Measurements from ENCODE around the gene SLC41A1. TPM values are rescaled to one million over a fixed set of nuclear protein-coding genes. Genes with fewer than 3 reads are reported as not detected.

The SLC41A1 gene
- total RNA-seq, 1 donor from 2014 or later, result 22.4 TPM

DNA sequence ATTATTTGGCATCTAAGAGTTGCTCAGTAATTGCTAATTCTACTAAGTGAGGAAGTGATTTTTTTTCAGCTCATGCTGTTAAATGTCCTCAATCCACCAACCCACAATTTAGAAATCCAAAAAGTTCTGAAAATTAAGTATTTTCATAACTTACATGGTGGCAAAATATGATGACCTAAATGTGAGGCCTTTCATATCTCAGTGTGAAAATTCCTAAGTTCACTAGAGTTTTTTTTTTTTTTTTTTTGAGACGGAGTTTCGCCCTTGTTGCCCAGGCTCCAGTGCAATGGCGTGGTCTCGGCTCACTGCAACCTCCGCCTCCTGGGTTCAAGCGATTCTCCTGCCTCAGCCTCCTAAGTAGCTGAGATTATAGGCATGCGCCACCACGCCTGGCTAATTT, 68.6 kb downstream of the SLC41A1 start:
- Histone ChIP-seq H3K27me3 (ENCODE audit: insufficient read depth, low read length) (no peaks in the 10 kb centered on the region), H2AFZ (ENCODE audit: low read depth, low read length) (no peak overlapping the region), H3K9me3 (ENCODE audit: insufficient read depth, low read depth, low read length) (no peaks in the 10 kb centered on the region), H4K20me1 (ENCODE audit: insufficient read depth, low read length) (peaks cover 85% of the 10 kb centered on the region), H3K4me3 (ENCODE audit: insufficient read depth, low read depth, low read length) (no peak overlapping the region), H3K4me2 (ENCODE audit: low read length) (no peak overlapping the region), H3K4me1 (ENCODE audit: insufficient read depth, low read length) (peaks cover 13% of the 10 kb centered on the region), H3K27ac (ENCODE audit: low read depth, low read length) (no peak overlapping the region), H3K9ac (ENCODE audit: low read length) (no peak overlapping the region), H3K79me2 (ENCODE audit: insufficient read depth, low read length) (peaks cover 98% of the 10 kb centered on the region), H3K36me3 (ENCODE audit: insufficient read depth, low read length) (peaks cover 2% of the 10 kb centered on the region)
- no peak for TF ChIP-seq CTCF (IDR thresholded peaks at IDR 0.05; ENCODE audit: insufficient read depth, low read depth, low read length)
- TF ChIP-seq EZH2 (IDR thresholded peaks at IDR 0.05; ENCODE audit: insufficient read depth, low read length), result no peak
- H3K27me3 Mint-ChIP-seq (ENCODE audit: low read depth, unreplicated experiment), result no peaks in the 10 kb centered on the region
- H3K4me3 Mint-ChIP-seq (ENCODE audit: unreplicated experiment), result no peak overlapping the region
- FAIRE-seq (no peak), DNase-seq (ENCODE audit: low read depth) (no peak)
- H3K27ac Mint-ChIP-seq (ENCODE audit: unreplicated experiment), result no peak overlapping the region
- no peaks in the 10 kb centered on the region for H3K36me3 Mint-ChIP-seq (ENCODE audit: low read depth, unreplicated experiment)
- H3K9me3 Mint-ChIP-seq (ENCODE audit: unreplicated experiment), result no peaks in the 10 kb centered on the region
- peaks cover 17% of the 10 kb centered on the region for H3K4me1 Mint-ChIP-seq (ENCODE audit: low read depth, unreplicated experiment)

DNA sequence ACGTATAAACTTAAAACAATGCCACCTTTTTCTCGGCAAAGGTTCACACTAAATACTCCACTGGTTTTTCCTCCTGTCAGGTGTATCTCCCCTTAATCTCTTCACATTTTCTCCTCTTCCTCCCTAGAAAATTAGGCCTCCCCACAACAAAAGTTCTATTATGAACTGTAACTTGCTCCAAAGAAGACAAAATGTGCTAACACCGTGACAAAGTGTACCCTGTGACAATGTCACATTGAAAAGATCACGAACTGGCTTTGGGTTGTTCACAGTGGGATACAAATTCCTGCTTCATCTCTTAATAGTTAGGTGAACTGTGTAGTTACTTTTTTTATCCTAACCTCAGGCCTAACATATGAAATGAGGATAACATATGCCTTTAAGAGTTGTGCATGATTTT, 69.0 kb downstream of the SLC41A1 start:
- Histone ChIP-seq H3K4me1 (ENCODE audit: insufficient read depth, low read length) (peaks cover 13% of the 10 kb centered on the region), H2AFZ (ENCODE audit: low read depth, low read length) (no peak overlapping the region), H3K9me3 (ENCODE audit: insufficient read depth, low read depth, low read length) (no peaks in the 10 kb centered on the region), H4K20me1 (ENCODE audit: insufficient read depth, low read length) (peaks cover 88% of the 10 kb centered on the region), H3K9ac (ENCODE audit: low read length) (no peak overlapping the region), H3K4me3 (ENCODE audit: insufficient read depth, low read depth, low read length) (no peak overlapping the region), H3K4me2 (ENCODE audit: low read length) (no peak overlapping the region), H3K36me3 (ENCODE audit: insufficient read depth, low read length) (peaks cover 2% of the 10 kb centered on the region), H3K79me2 (ENCODE audit: insufficient read depth, low read length) (peaks cover 98% of the 10 kb centered on the region), H3K27me3 (ENCODE audit: insufficient read depth, low read length) (no peaks in the 10 kb centered on the region), H3K27ac (ENCODE audit: low read depth, low read length) (no peak overlapping the region)
- DNase-seq (ENCODE audit: low read depth) (no peak), FAIRE-seq (no peak)
- H3K4me1 Mint-ChIP-seq (ENCODE audit: low read depth, unreplicated experiment), result peaks cover 19% of the 10 kb centered on the region
- TF ChIP-seq CTCF (IDR thresholded peaks at IDR 0.05; ENCODE audit: insufficient read depth, low read depth, low read length) (no peak), EZH2 (IDR thresholded peaks at IDR 0.05; ENCODE audit: insufficient read depth, low read length) (no peak)
- H3K36me3 Mint-ChIP-seq (ENCODE audit: low read depth, unreplicated experiment), result no peaks in the 10 kb centered on the region
- H3K27me3 Mint-ChIP-seq (ENCODE audit: low read depth, unreplicated experiment), result no peaks in the 10 kb centered on the region
- H3K9me3 Mint-ChIP-seq (ENCODE audit: unreplicated experiment), result no peaks in the 10 kb centered on the region
- H3K27ac Mint-ChIP-seq (ENCODE audit: unreplicated experiment), result no peak overlapping the region
- H3K4me3 Mint-ChIP-seq (ENCODE audit: unreplicated experiment), result no peak overlapping the region

DNA sequence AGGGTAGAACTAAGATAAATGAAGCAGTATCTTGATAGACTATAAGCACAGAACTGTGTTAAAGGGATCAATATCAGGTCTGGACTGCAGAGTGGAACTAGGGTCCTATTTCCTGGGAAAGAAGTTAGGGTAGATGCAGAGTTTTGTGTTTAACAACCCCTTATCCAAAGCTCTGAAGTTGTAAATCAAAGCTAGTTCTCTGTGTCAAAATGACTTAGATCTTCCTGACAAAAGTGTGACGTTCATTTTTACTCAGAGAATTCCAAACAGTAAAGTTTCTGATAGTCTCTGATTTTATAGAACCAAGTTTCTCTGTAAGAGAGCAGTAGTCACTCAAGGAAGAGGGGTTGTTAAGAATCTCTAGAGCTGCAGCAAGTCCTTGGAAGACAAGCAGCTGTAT, 71.3 kb downstream of the SLC41A1 start:
- Mint-ChIP-seq H3K4me1 (ENCODE audit: low read depth, unreplicated experiment) (peaks cover 15% of the 10 kb centered on the region), H3K9me3 (ENCODE audit: unreplicated experiment) (no peaks in the 10 kb centered on the region), H3K4me3 (ENCODE audit: unreplicated experiment) (no peak overlapping the region), H3K36me3 (ENCODE audit: low read depth, unreplicated experiment) (no peaks in the 10 kb centered on the region), H3K27me3 (ENCODE audit: low read depth, unreplicated experiment) (no peaks in the 10 kb centered on the region), H3K27ac (ENCODE audit: unreplicated experiment) (no peak overlapping the region)
- peaks cover 98% of the 10 kb centered on the region for H3K79me2 ChIP-seq (ENCODE audit: insufficient read depth, low read length)
- H2AFZ ChIP-seq (ENCODE audit: low read depth, low read length), result no peak overlapping the region
- H3K36me3 ChIP-seq (ENCODE audit: insufficient read depth, low read length), result no peaks in the 10 kb centered on the region
- peaks cover 3% of the 10 kb centered on the region for H3K4me1 ChIP-seq (ENCODE audit: insufficient read depth, low read length)
- no peak overlapping the region for H3K4me2 ChIP-seq (ENCODE audit: low read length)
- TF ChIP-seq CTCF (IDR thresholded peaks at IDR 0.05; ENCODE audit: insufficient read depth, low read depth, low read length) (no peak), EZH2 (IDR thresholded peaks at IDR 0.05; ENCODE audit: insufficient read depth, low read length) (no peak)
- no peaks in the 10 kb centered on the region for H3K27me3 ChIP-seq (ENCODE audit: insufficient read depth, low read length)
- no peak overlapping the region for H3K4me3 ChIP-seq (ENCODE audit: insufficient read depth, low read depth, low read length)
- no peaks in the 10 kb centered on the region for H3K9me3 ChIP-seq (ENCODE audit: insufficient read depth, low read depth, low read length)
- no peak for FAIRE-seq
- peaks cover 85% of the 10 kb centered on the region for H4K20me1 ChIP-seq (ENCODE audit: insufficient read depth, low read length)
- H3K27ac ChIP-seq (ENCODE audit: low read depth, low read length), result no peak overlapping the region
- DNase-seq (ENCODE audit: low read depth), result no peak
- H3K9ac ChIP-seq (ENCODE audit: low read length), result no peak overlapping the region
